H7 (cell line): Measurements from ENCODE around the gene CDT1. TPM values are rescaled to one million over a fixed set of nuclear protein-coding genes. Genes with fewer than 3 reads are reported as not detected.
A peak's percentile ranks its signal among the peaks of the same experiment; 100 is the strongest.
"Not testable (repeated sequence)": the region's sequence is repeated elsewhere in the genome, so short reads cannot be mapped to it uniquely, and the experiment has no call there.

ENCODE experiments used
- DNase-seq: peaks from one replicate; pipeline ENCODE4 v3.0.0; 2012
- H3K27me3 ChIP-seq: 2 replicates; pipeline ENCODE4 v1.6.0; 2011; ENCODE audit warnings: mild to moderate bottlenecking, low read length; ENCODE audit not compliant: control insufficient read depth, insufficient read depth
- H3K36me3 ChIP-seq: replicated peaks from 2 replicates; pipeline ENCODE4 v1.5.1; 2011; ENCODE audit warnings: low read length; ENCODE audit not compliant: control insufficient read depth, insufficient read depth
- H3K4me3 ChIP-seq: 2 replicates; pipeline ENCODE4 v1.5.1; 2011; ENCODE audit warnings: low read depth, mild to moderate bottlenecking, control low read depth, low read length, moderate library complexity; ENCODE audit not compliant: insufficient read depth
- total RNA-seq: library from RNA; depleted of rRNA; stranded (reverse); fragments of >200 nt; shearing (Covaris generic); gene quantifications from 2 replicates; pipeline ENCODE4 v1.2.3, GENCODE V29; 2014

The CDT1 gene
- total RNA-seq, 1 experiment from 2014 or later = 120 TPM

GRCh38 chr16:88822281-88823040, 18.9 kb downstream of the CDT1 start:
- Histone ChIP-seq H3K4me3 (no peak overlapping the region), H3K36me3 (no peaks in the 10 kb centered on the region), H3K27me3 (no peaks in the 10 kb centered on the region)
- DNase-seq = no peak

DNA sequence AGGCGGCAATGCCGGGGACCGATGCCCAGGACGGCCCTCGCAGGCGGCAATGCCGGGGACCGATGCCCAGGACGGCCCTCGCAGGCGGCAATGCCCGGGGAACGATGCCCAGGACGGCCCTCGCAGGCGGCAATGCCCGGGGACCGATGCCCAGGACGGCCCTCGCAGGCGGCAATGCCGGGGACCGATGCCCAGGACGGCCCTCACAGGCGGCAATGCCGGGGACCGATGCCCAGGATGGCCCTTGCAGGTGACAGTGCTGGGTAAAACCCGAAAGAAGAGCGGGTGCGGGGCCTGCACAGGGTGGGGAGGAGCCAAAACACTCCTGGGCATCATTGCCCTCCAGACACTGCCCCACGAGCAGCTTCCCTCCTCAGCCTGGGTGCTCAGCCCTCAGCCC, 20.1 kb downstream of the CDT1 start:
- not testable (repeated sequence) for DNase-seq, H3K4me3 ChIP-seq, H3K27me3 ChIP-seq, H3K36me3 ChIP-seq

- no peak for DNase-seq
- H3K4me3 ChIP-seq = no peak overlapping the region
- H3K36me3 ChIP-seq = no peaks in the 10 kb centered on the region
- H3K27me3 ChIP-seq = no peaks in the 10 kb centered on the region
Measured at GRCh38 chr16:88824256-88825077, 20.9 kb downstream of the CDT1 start.

GRCh38 chr16:88825146-88825545, 21.6 kb downstream of the CDT1 start:
- no peaks in the 10 kb centered on the region for H3K27me3 ChIP-seq
- H3K36me3 ChIP-seq = no peaks in the 10 kb centered on the region
- no peak overlapping the region for H3K4me3 ChIP-seq
- DNase-seq = no peak

DNA sequence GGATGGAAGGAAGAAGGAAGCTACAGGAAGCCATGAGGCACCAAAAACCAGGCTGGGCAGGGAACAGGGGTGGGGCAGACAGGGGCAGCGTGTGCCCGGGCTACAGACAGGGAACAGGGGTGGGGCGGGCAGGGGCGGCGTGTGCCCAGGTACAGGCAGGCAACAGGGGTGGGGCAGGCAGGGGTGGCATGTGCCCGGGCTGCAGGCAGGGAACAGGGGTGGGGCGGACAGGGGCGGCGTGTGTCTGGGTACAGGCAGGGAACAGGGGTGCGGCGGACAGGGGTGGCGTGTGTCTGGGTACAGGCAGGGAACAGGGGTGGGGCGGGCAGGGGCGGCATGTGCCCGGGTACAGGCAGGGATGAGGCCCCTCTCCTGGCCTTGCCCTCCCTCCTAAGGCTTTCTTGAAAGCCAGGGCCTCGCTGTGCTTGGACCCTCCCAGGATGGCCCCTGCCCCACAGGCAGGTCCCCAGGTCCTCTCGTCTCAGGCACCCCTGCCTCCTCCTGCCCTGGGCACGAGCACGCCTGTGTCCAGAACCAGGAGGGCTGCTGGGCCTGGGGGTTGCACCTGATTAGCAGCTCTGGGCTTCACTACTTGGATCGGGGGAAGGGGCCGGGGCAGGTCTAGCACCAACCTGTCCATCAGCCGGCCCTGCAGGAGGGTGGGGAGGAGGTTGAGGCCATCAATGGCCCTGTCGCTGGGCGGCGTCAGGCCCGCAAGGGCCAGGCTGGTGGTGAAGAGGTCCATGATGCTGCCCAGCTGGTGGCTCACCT, 22.7 kb downstream of the CDT1 start:
- DNase-seq = no peak
- Histone ChIP-seq H3K27me3 (no peaks in the 10 kb centered on the region), H3K4me3 (no peak overlapping the region), H3K36me3 (no peaks in the 10 kb centered on the region)

- H3K4me3 ChIP-seq = no peak overlapping the region
- no peaks in the 10 kb centered on the region for H3K27me3 ChIP-seq
- no peak for DNase-seq
- H3K36me3 ChIP-seq = no peaks in the 10 kb centered on the region
Measured at GRCh38 chr16:88827727-88828126, 24.1 kb downstream of the CDT1 start.

DNA sequence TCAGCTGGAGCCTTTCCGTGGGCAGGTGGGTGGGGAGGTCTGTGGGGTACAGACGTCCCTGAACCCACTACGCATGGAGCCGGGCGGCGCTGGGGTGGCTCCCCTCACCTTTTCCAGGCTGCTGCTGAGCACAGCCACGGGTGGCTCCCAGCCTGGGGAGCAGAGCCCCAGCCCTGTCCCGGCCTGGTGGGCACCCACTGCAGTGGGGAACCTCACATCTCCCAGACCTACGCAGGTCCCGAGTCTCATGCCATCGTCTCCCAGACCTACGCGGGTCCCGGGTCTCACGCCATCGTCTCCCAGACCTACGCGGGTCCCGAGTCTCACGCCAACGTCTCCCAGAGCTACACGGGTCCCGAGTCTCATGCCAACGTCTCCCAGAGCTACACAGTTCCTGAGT, 25.1 kb downstream of the CDT1 start:
- no peak for DNase-seq
- Histone ChIP-seq H3K36me3 (no peaks in the 10 kb centered on the region), H3K27me3 (no peaks in the 10 kb centered on the region), H3K4me3 (no peak overlapping the region)

DNA sequence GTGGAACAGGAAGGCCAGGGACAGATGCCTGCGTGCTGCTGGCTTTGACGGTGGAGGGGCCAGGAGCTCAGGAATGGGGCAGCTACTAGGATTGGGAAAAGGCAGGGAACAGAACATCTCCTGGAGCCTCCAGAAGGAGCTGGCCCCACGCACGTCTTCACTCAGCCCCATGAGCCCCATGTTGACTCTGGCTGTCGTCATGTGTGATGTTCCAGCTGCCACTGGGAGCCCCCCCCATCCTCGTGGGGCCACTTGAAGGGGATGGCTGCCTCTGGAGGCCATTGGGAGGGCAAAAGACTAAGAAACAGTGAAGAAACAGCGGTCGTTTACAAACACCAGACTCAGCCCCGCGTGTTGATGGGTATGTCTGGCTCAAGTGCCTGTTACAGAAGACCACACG, 26.7 kb downstream of the CDT1 start:
- Histone ChIP-seq H3K4me3 (no peak overlapping the region), H3K36me3 (no peaks in the 10 kb centered on the region), H3K27me3 (no peaks in the 10 kb centered on the region)
- no peak for DNase-seq

DNA sequence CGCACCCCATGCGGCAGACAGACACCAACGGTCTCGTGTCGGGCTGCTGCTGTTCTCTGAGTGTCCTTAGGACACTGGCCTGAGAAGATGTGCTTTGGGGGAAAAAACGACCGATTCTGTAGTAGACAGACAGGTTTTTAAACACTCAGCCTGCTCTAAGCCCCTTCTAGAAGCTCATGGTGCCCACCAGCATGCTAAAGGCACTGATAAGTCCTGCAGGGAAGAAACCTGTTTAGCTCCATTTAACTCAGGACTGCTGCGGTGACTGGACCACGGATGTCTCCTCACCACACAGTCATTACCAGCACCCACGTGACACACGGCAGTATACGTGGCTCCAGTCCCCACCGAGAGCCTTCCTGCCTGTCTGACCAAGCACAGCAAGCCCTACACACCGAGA, 27.2 kb downstream of the CDT1 start:
- Histone ChIP-seq H3K4me3 (no peak overlapping the region), H3K36me3 (no peaks in the 10 kb centered on the region), H3K27me3 (no peaks in the 10 kb centered on the region)
- no peak for DNase-seq

DNA sequence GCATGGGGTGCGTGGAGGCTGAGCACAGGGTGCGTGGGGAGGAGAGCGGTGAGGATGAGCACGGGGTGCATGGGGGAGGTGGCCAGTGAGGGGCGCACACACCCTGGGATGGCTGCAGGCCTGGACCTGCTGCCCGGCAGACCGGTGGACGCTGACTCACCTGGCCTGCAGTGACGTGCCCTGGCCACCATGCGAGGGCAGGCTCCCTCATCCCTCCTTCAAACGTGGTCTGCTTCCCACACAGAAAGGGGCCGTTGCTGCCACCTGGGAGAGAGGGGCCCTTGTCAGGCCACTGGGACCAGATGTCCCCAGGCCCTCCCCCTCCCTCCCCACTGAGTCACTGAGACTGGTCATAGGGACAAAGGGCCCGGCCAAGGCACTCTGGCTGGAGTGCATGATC, 28.2 kb downstream of the CDT1 start:
- Histone ChIP-seq H3K36me3 (no peaks in the 10 kb centered on the region), H3K4me3 (no peak overlapping the region), H3K27me3 (no peaks in the 10 kb centered on the region)
- peak; percentile 82 for DNase-seq

- H3K36me3 ChIP-seq = no peaks in the 10 kb centered on the region
- H3K27me3 ChIP-seq = no peaks in the 10 kb centered on the region
- DNase-seq = no peak
- no peak overlapping the region for H3K4me3 ChIP-seq
Measured at GRCh38 chr16:88833086-88833485, 29.5 kb downstream of the CDT1 start.

DNA sequence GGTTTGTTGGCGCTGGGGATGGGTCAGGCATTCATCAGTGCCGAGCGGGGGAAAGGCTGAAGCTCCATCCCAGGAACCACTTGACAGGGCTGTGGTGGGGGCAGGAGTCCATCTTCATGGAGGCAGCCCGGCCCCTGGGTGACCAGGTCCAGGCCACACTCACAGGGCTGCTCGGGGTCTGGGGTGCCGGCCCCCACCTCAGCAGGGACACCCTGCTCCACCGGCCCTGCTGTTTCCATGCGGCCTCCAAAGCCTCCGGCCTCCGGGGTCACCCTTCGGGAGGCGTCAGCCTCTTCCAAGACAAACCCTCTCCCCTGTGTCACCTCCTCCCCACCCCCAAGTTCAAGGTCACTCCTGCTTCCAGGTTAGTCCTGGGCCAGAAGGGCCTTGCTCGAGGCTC, 31.1 kb downstream of the CDT1 start:
- no peaks in the 10 kb centered on the region for H3K27me3 ChIP-seq
- no peak for DNase-seq
- H3K36me3 ChIP-seq = no peaks in the 10 kb centered on the region
- H3K4me3 ChIP-seq = no peak overlapping the region

DNA sequence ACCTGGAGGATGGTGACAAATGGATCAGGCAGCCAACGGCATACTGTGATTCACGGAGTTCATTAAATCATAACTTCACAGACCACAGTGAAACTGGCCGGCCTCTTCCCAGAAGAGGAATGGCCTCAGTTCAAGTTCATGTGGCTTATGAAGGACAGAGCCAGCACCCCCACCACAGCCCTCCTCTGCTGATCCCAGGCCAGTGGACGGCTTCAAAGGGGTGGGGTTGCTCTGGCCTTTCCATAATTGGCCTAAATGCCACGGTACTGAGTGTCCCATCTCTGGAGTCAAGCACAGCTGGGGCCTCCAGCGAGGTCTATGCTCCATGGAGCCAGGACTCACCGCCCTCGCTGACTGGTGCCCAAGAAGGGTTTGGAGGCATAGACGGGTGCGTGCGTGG, 31.8 kb downstream of the CDT1 start:
- Histone ChIP-seq H3K36me3 (no peaks in the 10 kb centered on the region; the same call in 1 of the 2 replicates), H3K4me3 (no peak overlapping the region), H3K27me3 (no peaks in the 10 kb centered on the region)
- DNase-seq = no peak

- Histone ChIP-seq H3K4me3 (no peak overlapping the region), H3K27me3 (no peaks in the 10 kb centered on the region), H3K36me3 (no peaks in the 10 kb centered on the region; the same call in 1 of the 2 replicates)
- DNase-seq = no peak
Measured at GRCh38 chr16:88835818-88836217, 32.2 kb downstream of the CDT1 start.
